HG02852 (cell line): ENCODE data around the gene DUS2.
"Not testable (repeated sequence)": the region's sequence is repeated elsewhere in the genome, so short reads cannot be mapped to it uniquely, and the experiment has no call there.

ENCODE experiments used
- ATAC-seq: cut with Tn5 transposase; IDR thresholded peaks from one replicate; pipeline ENCODE4 v1.9.1; 2021; ENCODE audit warnings: mild to moderate bottlenecking, moderate library complexity; ENCODE audit not compliant: unreplicated experiment

DUS2 gene

GRCh38 chr16:67998231-67998778 lies 24.8 kb upstream of the DUS2 start:
- ATAC-seq, result not testable (repeated sequence)

GRCh38 chr16:67998779-67999688 lies 24.1 kb upstream of the DUS2 start, which contains the start of gene DPEP2:
Gene DPEP2, minus strand, starts transcription at chr16:67999484. Its CDS starts 6,272 bp downstream, at chr16:67993212.
- ATAC-seq, result not testable (repeated sequence)

- ATAC-seq, result no peak
Measured at GRCh38 chr16:67999985-68000384, 23.1 kb upstream of the DUS2 start.

- no peak for ATAC-seq
Measured at GRCh38 chr16:68000450-68000849, 22.6 kb upstream of the DUS2 start.

- ATAC-seq, result no peak
Measured at GRCh38 chr16:68003031-68003430, 20.1 kb upstream of the DUS2 start.

- ATAC-seq, result no peak
Measured at GRCh38 chr16:68005211-68005610, 17.9 kb upstream of the DUS2 start.

GRCh38 chr16:68005786-68006286 lies 17.2 kb upstream of the DUS2 start:
- ATAC-seq, result no peak

- ATAC-seq, result no peak
Measured at GRCh38 chr16:68009157-68009735, 13.8 kb upstream of the DUS2 start.

GRCh38 chr16:68009872-68010271 lies 13.2 kb upstream of the DUS2 start:
- not testable (repeated sequence) for ATAC-seq

GRCh38 chr16:68013440-68013839 lies 9.6 kb upstream of the DUS2 start:
- no peak for ATAC-seq

- ATAC-seq, result no peak
Measured at GRCh38 chr16:68015681-68016080, 7.4 kb upstream of the DUS2 start, which contains the start of gene DPEP2NB. Gene DPEP2NB, minus strand, starts transcription at chr16:68015911. Its CDS starts 141 bp downstream, at chr16:68015770.

GRCh38 chr16:68019167-68019680 lies 3.9 kb upstream of the DUS2 start:
- no peak for ATAC-seq

- ATAC-seq, result no peak
Measured at GRCh38 chr16:68021490-68021889, 1.6 kb upstream of the DUS2 start.

- no peak for ATAC-seq
Measured at GRCh38 chr16:68022278-68022727, 781 bp upstream of the DUS2 start.

- no peak for ATAC-seq
Measured at GRCh38 chr16:68028996-68029395, 5.9 kb downstream of the DUS2 start.

- ATAC-seq, result not testable (repeated sequence)
Measured at GRCh38 chr16:68030108-68030507, 7.0 kb downstream of the DUS2 start.

GRCh38 chr16:68031951-68032350 lies 8.9 kb downstream of the DUS2 start:
- no peak for ATAC-seq

- ATAC-seq, result no peak
Measured at GRCh38 chr16:68033101-68033500, 10.0 kb downstream of the DUS2 start.

GRCh38 chr16:68035227-68035626 lies 12.1 kb downstream of the DUS2 start:
- ATAC-seq, result no peak

- peak; percentile 48 for ATAC-seq
Measured at GRCh38 chr16:68037841-68038597, 14.9 kb downstream of the DUS2 start.
